OCI-LY7 (cell line): ENCODE results near the gene CACNA2D2. TPM values are rescaled to one million over a fixed set of nuclear protein-coding genes. Genes with fewer than 3 reads are reported as not detected.

Experiments used
- BruUV-seq: library from RNA; stranded (reverse); fragments of 400-500 nt; replicated peaks from 2 replicates; lab custom pipeline; 2021; lab: Mats Ljungman, UMichigan
- CTCF ChIA-PET: fragments of 300-600 bp; sonication (Branson Sonifier 250); formaldehyde crosslinking; loops from one replicate; lab custom pipeline; 2022; ENCODE audit warnings: antibody characterized with exemption; ENCODE audit not compliant: unreplicated experiment; lab: Charles Lee
- POLR2A ChIA-PET: fragments of 300-600 bp; sonication (Branson Sonifier 250); formaldehyde crosslinking; loops from one replicate; lab custom pipeline; 2022; ENCODE audit warnings: antibody characterized with exemption; lab: Charles Lee
- DNase-seq: peaks from one replicate; pipeline ENCODE4 v3.0.0-alpha.2; 2015; ENCODE audit warnings: low spot score
- H2AFZ ChIP-seq: fragments of 200-600 bp; sonication (generic), shearing (Covaris generic); 2 replicates; pipeline ENCODE4 v1.6.1; 2014; ENCODE audit warnings: mild to moderate bottlenecking, antibody characterized with exemption, low read length, moderate library complexity
- H3K27ac ChIP-seq: fragments of 200-600 bp; sonication (generic); 2 replicates; pipeline ENCODE4 v1.5.1; 2014; ENCODE audit warnings: mixed run types, low read depth, mild to moderate bottlenecking, moderate library complexity, low read length, inconsistent platforms; ENCODE audit not compliant: poor library complexity, severe bottlenecking
- H3K36me3 ChIP-seq: fragments of 200-600 bp; sonication (generic); 2 replicates; pipeline ENCODE4 v1.6.1; 2014; ENCODE audit warnings: mild to moderate bottlenecking, antibody characterized with exemption, low read length, moderate library complexity, mixed read lengths; ENCODE audit not compliant: insufficient read depth
- H3K4me1 ChIP-seq: fragments of 200-600 bp; sonication (generic); 2 replicates; pipeline ENCODE4 v1.5.1; 2014; ENCODE audit warnings: mild to moderate bottlenecking, low read length; ENCODE audit not compliant: insufficient read depth, poor library complexity, severe bottlenecking
- H3K4me2 ChIP-seq: fragments of 200-600 bp; sonication (generic); 2 replicates; pipeline ENCODE4 v1.6.1; 2014; ENCODE audit warnings: mild to moderate bottlenecking, low read length
- H3K4me3 ChIP-seq: fragments of 200-600 bp; sonication (generic); 2 replicates; pipeline ENCODE4 v1.5.1; 2014; ENCODE audit warnings: mild to moderate bottlenecking, low read depth, low read length; ENCODE audit not compliant: poor library complexity, severe bottlenecking
- H3K79me2 ChIP-seq: fragments of 200-600 bp; sonication (generic); 2 replicates; pipeline ENCODE4 v1.6.1; 2016; ENCODE audit warnings: low read depth, mild to moderate bottlenecking, low read length, moderate library complexity, mixed read lengths; ENCODE audit not compliant: insufficient read depth
- H3K9me2 ChIP-seq: fragments of 200-600 bp; sonication (generic); 2 replicates; pipeline ENCODE4 v1.6.1; 2016; ENCODE audit warnings: mild to moderate bottlenecking, low read length, mixed read lengths; ENCODE audit not compliant: insufficient read depth
- H3K9me3 ChIP-seq: fragments of 200-600 bp; sonication (generic); 2 replicates; pipeline ENCODE4 v1.6.1; 2014; ENCODE audit warnings: mild to moderate bottlenecking, mixed run types, low read length, mixed read lengths
- H4K20me1 ChIP-seq: fragments of 200-600 bp; sonication (generic); 2 replicates; pipeline ENCODE4 v1.6.1; 2014; ENCODE audit warnings: mild to moderate bottlenecking, antibody characterized with exemption, low read length, moderate library complexity, mixed read lengths; ENCODE audit not compliant: insufficient read depth
- CTCF ChIP-seq: fragments of 200-600 bp; sonication (generic); conservative IDR thresholded peaks from 2 replicates; pipeline ENCODE4 v1.5.1; 2014; ENCODE audit warnings: mild to moderate bottlenecking, antibody characterized with exemption, low read length, moderate library complexity, mixed read lengths
- EZH2phosphoT487 ChIP-seq: fragments of 200-600 bp; sonication (generic); IDR thresholded peaks from 2 replicates; pipeline ENCODE4 v1.6.1; 2018; ENCODE audit warnings: low read depth, borderline replicate concordance, mild to moderate bottlenecking, mixed run types, antibody characterized with exemption, low read length, moderate library complexity, mixed read lengths
- intact Hi-C: fragments of 100-400 bp; cut with micrococcal nuclease; formaldehyde crosslinking; loops from one replicate; pipeline ENCODE4 v1.10.0; 2022; ENCODE audit not compliant: unreplicated experiment
- total RNA-seq, 2 experiments: library from RNA; depleted of rRNA in 1 of 2; stranded (reverse); fragments of >200 nt in 1 of 2; shearing (Covaris generic) in 1 of 2; gene quantifications; 2 replicates each; pipeline ENCODE4 v1.2.3, GENCODE V29; 2014 to 2022

CACNA2D2 gene
- total RNA-seq, 2 experiments from 2014 or later, result 0.09 to 0.21 TPM

- peaks cover 45% of the 10 kb centered on the region for H3K4me1 ChIP-seq
- no peak overlapping the region for H2AFZ ChIP-seq
- no peak overlapping the region for H3K4me3 ChIP-seq
- H4K20me1 ChIP-seq, result 0 out of 2 replicates have a peak, but pooled peaks cover 4% of the 10 kb centered on the region
- no peaks in the 10 kb centered on the region for H3K9me3 ChIP-seq
- CTCF ChIA-PET, result no interaction called here
- intact Hi-C loops, result loop anchor here (5.0 kb wide), 1 partner anchor 215 kb away; the partner anchor contains the start of genes C3orf18 and HEMK1
- TF ChIP-seq CTCF, result peak; percentile 71
- no peak for TF ChIP-seq EZH2phosphoT487
- no peaks in the 10 kb centered on the region for H3K9me2 ChIP-seq
- H3K4me2 ChIP-seq, result no peak overlapping the region
- no peak for DNase-seq
- H3K36me3 ChIP-seq, result peaks cover 44% of the 10 kb centered on the region
- no peak overlapping the region for H3K27ac ChIP-seq
- no TSS peak for BruUV-seq
- POLR2A ChIA-PET, result interaction anchor here (0.6 to 1.5 kb wide), 2 partner anchors 15 to 77 kb away, joined by 4 to 7 read pairs; no protein-coding TSS in a partner anchor
- H3K79me2 ChIP-seq, result peaks cover 19% of the 10 kb centered on the region; the same call in 1 of the 2 replicates
Observed at GRCh38 chr3:50352781-50353180, 150.7 kb downstream of the CACNA2D2 start.

- Histone ChIP-seq H3K79me2 (peaks cover 8% of the 10 kb centered on the region; the same call in 1 of the 2 replicates), H3K4me2 (peak overlapping the region; percentile 92), H3K4me1 (peaks cover 30% of the 10 kb centered on the region), H2AFZ (peak overlapping the region; percentile 69; the same call in 1 of the 2 replicates), H3K36me3 (peaks cover 44% of the 10 kb centered on the region), H3K27ac (no peak overlapping the region), H3K9me2 (no peaks in the 10 kb centered on the region), H3K9me3 (no peaks in the 10 kb centered on the region), H4K20me1 (no peaks in the 10 kb centered on the region), H3K4me3 (peak overlapping the region; percentile 77)
- ChIA-PET CTCF (interaction anchor here (0.6 kb wide), 1 partner anchor 1832 kb away, joined by 5 read pairs; no protein-coding TSS in a partner anchor), POLR2A (interaction anchor here (1.3 to 2.1 kb wide), 2 partner anchors 8 to 15 kb away, joined by 9 to 22 read pairs; partner anchors contain the start of gene TMEM115)
- no peak for TF ChIP-seq CTCF
- no peak for TF ChIP-seq EZH2phosphoT487
- DNase-seq, result no peak
- no TSS peak for BruUV-seq
- intact Hi-C loops, result loop anchor here (1.0 to 5.0 kb wide), 2 partner anchors 8 to 216 kb away; partner anchors contain the start of genes C3orf18, HEMK1 and TMEM115
Observed at GRCh38 chr3:50351323-50351697, 152.1 kb downstream of the CACNA2D2 start.
